RPMI8226 (cell line): ENCODE results near the gene NHLRC4.

Experiments used
- DNase-seq: peaks from one replicate; pipeline ENCODE4 v3.0.0-alpha.2; 2015

The NHLRC4 gene

GRCh38 chr16:531494-532125, 35.2 kb upstream of the NHLRC4 start:
- peak; percentile 42 for DNase-seq

GRCh38 chr16:533391-534123, 33.2 kb upstream of the NHLRC4 start:
- DNase-seq = no peak

GRCh38 chr16:534135-534534, 32.7 kb upstream of the NHLRC4 start:
- no peak for DNase-seq

- no peak for DNase-seq
Observed at GRCh38 chr16:534856-535445, 31.9 kb upstream of the NHLRC4 start.

- no peak for DNase-seq
Observed at GRCh38 chr16:535446-536405, 31.1 kb upstream of the NHLRC4 start.

GRCh38 chr16:536746-537145, 30.1 kb upstream of the NHLRC4 start:
- DNase-seq = no peak

- DNase-seq = no peak
Observed at GRCh38 chr16:537415-538335, 29.1 kb upstream of the NHLRC4 start.

- DNase-seq = no peak
Observed at GRCh38 chr16:539901-540530, 26.8 kb upstream of the NHLRC4 start.

GRCh38 chr16:540645-541340, 26.0 kb upstream of the NHLRC4 start:
- DNase-seq = no peak

- DNase-seq = no peak
Observed at GRCh38 chr16:543301-544164, 23.3 kb upstream of the NHLRC4 start.

GRCh38 chr16:544517-544916, 22.3 kb upstream of the NHLRC4 start:
- no peak for DNase-seq

GRCh38 chr16:546909-547770, 19.7 kb upstream of the NHLRC4 start:
- no peak for DNase-seq

GRCh38 chr16:548586-548985, 18.2 kb upstream of the NHLRC4 start:
- no peak for DNase-seq

GRCh38 chr16:549544-550263, 17.1 kb upstream of the NHLRC4 start:
- no peak for DNase-seq

- no peak for DNase-seq
Observed at GRCh38 chr16:551210-551609, 15.6 kb upstream of the NHLRC4 start.

GRCh38 chr16:552171-552570, 14.6 kb upstream of the NHLRC4 start:
- DNase-seq = no peak

GRCh38 chr16:553601-554296, 13.1 kb upstream of the NHLRC4 start:
- DNase-seq = no peak

- no peak for DNase-seq
Observed at GRCh38 chr16:554297-554621, 12.5 kb upstream of the NHLRC4 start.
